HTERT RPE-1 (cell line): Measurements from ENCODE around the gene CPAMD8.

Source experiments
- in situ Hi-C: fragments of 300-500 bp; cut with MboI; formaldehyde crosslinking; loops from 4 replicates; pipeline ENCODE4 v1.14.3; 2020; ENCODE audit warnings: low sequenced_read_pairs

CPAMD8 gene

GRCh38 chr19:16849168-16849567, 177.4 kb downstream of the CPAMD8 start:
- in situ Hi-C loops: no loop called here

- in situ Hi-C loops: no loop called here
These were observed 179.2 kb downstream of the CPAMD8 start for GRCh38 chr19:16847430-16847829.

- in situ Hi-C loops: no loop called here
These were observed 179.7 kb downstream of the CPAMD8 start for GRCh38 chr19:16846901-16847300.
